NAMALWA (cell line): ENCODE measurements around the gene HEXD.
"Not testable (repeated sequence)": the region's sequence is repeated elsewhere in the genome, so short reads cannot be mapped to it uniquely, and the experiment has no call there.

Experiments used
- DNase-seq: peaks from one replicate; pipeline ENCODE4 v3.0.0-alpha.2; 2015; ENCODE audit warnings: low spot score

Gene HEXD

GRCh38 chr17:82458885-82459424 is 40.8 kb downstream of the HEXD start:
- peak; percentile 27 for DNase-seq

GRCh38 chr17:82459936-82460335 is 41.8 kb downstream of the HEXD start:
- DNase-seq = not testable (repeated sequence)

- no peak for DNase-seq
Observed at GRCh38 chr17:82461827-82462524, 43.8 kb downstream of the HEXD start.

- no peak for DNase-seq
Observed at GRCh38 chr17:82463391-82463790, 45.2 kb downstream of the HEXD start.

GRCh38 chr17:82463925-82464566 is 45.9 kb downstream of the HEXD start:
- no peak for DNase-seq

GRCh38 chr17:82464567-82464929 is 46.4 kb downstream of the HEXD start:
- DNase-seq = no peak

GRCh38 chr17:82465023-82465603 is 47.0 kb downstream of the HEXD start:
- no peak for DNase-seq

GRCh38 chr17:82468692-82469091 is 50.5 kb downstream of the HEXD start:
- DNase-seq = no peak

- no peak for DNase-seq
Observed at GRCh38 chr17:82470065-82470464, 51.9 kb downstream of the HEXD start.

- no peak for DNase-seq
Observed at GRCh38 chr17:82474223-82475010, 56.3 kb downstream of the HEXD start.

GRCh38 chr17:82475458-82475857 is 57.3 kb downstream of the HEXD start:
- DNase-seq = no peak

- no peak for DNase-seq
Observed at GRCh38 chr17:82477934-82478333, 59.8 kb downstream of the HEXD start.

- DNase-seq = no peak
Observed at GRCh38 chr17:82479602-82480001, 61.5 kb downstream of the HEXD start.

GRCh38 chr17:82480318-82480717 is 62.2 kb downstream of the HEXD start:
- no peak for DNase-seq

GRCh38 chr17:82483204-82483660 is 65.1 kb downstream of the HEXD start:
- no peak for DNase-seq

GRCh38 chr17:82483836-82484235 is 65.7 kb downstream of the HEXD start:
- DNase-seq = no peak

GRCh38 chr17:82486231-82487094 is 68.3 kb downstream of the HEXD start:
- DNase-seq = no peak

- DNase-seq = no peak
Observed at GRCh38 chr17:82487910-82488309, 69.8 kb downstream of the HEXD start.

GRCh38 chr17:82489117-82489516 is 71.0 kb downstream of the HEXD start:
- no peak for DNase-seq

- no peak for DNase-seq
Observed at GRCh38 chr17:82489851-82490511, 71.8 kb downstream of the HEXD start.
